Adrenal gland (tissue), 5 donors: Measurements from ENCODE around the gene AP2A1.

ENCODE experiments used
- CTCF ChIP-seq, 6 experiments: fragments of 450-650 bp in 4 of 6; fragments of 200-600 bp in 2 of 6; sonication (generic) in 1 of 6; IDR thresholded peaks; 1 replicate in 5 of 6; 2 replicates in 1 of 6; pipeline versions ENCODE4 v1.5.1 to v1.8.0; 2016 to 2021; ENCODE audit warnings: antibody characterized with exemption in 6 of 6, mild to moderate bottlenecking in 2 of 6, moderate library complexity in 1 of 6
- POLR2A ChIP-seq, 2 donors: fragments of 450-650 bp; IDR thresholded peaks; one replicate each; pipeline ENCODE4 v1.6.1; 2017; ENCODE audit warnings: antibody characterized with exemption in 2 of 2, mild to moderate bottlenecking in 2 of 2, moderate library complexity in 1 of 2
- donor health status: DM: no; HTN: no; CAD: no.

- no peak for TF ChIP-seq CTCF (IDR thresholded peaks at IDR 0.05)
- TF ChIP-seq POLR2A (IDR thresholded peaks at IDR 0.05), result no peak
Observed at GRCh38 chr19:49829721-49830120, 62.9 kb downstream of the AP2A1 start.
